Activated naive CD8-positive, alpha-beta T cell treated with anti-CD3 and anti-CD28 coated beads, Interleukin-2, amount 10 ng/mL, durations not matched to agents 7 days and 5 days (primary cell): ENCODE measurements around the gene TDRD10. TPM values are rescaled to one million over a fixed set of nuclear protein-coding genes. Genes with fewer than 3 reads are reported as not detected.

Source experiments
- ATAC-seq: fragments of 150-1000 bp; cut with Tn5 transposase; one replicate; pipeline ENCODE4 v1.10.0; 2021; ENCODE audit warnings: low read depth, moderate library complexity
- POLR2A ChIA-PET: fragments of 350-600 bp; sonication (Branson Sonifier 250); formaldehyde crosslinking; loops from one replicate; lab custom pipeline; 2021; ENCODE audit warnings: antibody characterized with exemption; lab: Charles Lee
- DNase-seq: peaks from one replicate; pipeline ENCODE4 v3.0.0; 2021
- H3K27ac Mint-ChIP-seq: one replicate; pipeline ENCODE4 v1.8.0; 2022; ENCODE audit warnings: mild to moderate bottlenecking, mixed read lengths
- H3K27me3 Mint-ChIP-seq: one replicate; pipeline ENCODE4 v1.8.0; 2022; ENCODE audit warnings: mild to moderate bottlenecking, moderate library complexity, mixed read lengths
- H3K36me3 Mint-ChIP-seq: one replicate; pipeline ENCODE4 v1.8.0; 2021; ENCODE audit warnings: mild to moderate bottlenecking, mixed read lengths
- H3K4me1 Mint-ChIP-seq: one replicate; pipeline ENCODE4 v1.8.0; 2021; ENCODE audit warnings: mixed read lengths
- H3K4me3 Mint-ChIP-seq: one replicate; pipeline ENCODE4 v1.8.0; 2022; ENCODE audit warnings: mild to moderate bottlenecking, moderate library complexity, mixed read lengths
- H3K9me3 Mint-ChIP-seq: one replicate; pipeline ENCODE4 v1.8.0; 2021; ENCODE audit warnings: mixed read lengths
- total RNA-seq, 2 experiments: library from RNA; stranded (reverse); gene quantifications; one replicate each; pipeline ENCODE4 v1.2.3, GENCODE V29; 2021

The TDRD10 gene
- total RNA-seq, 2 experiments from 2014 or later: not detected

GRCh38 chr1:154557248-154557938 is 55.4 kb downstream of the TDRD10 start:
- Mint-ChIP-seq H3K9me3 (no peaks in the 10 kb centered on the region), H3K36me3 (peaks cover 15% of the 10 kb centered on the region), H3K27ac (peak overlapping the region; percentile 91), H3K27me3 (no peaks in the 10 kb centered on the region), H3K4me1 (peaks cover 36% of the 10 kb centered on the region), H3K4me3 (peak overlapping the region; percentile 91)
- ATAC-seq (no peak), DNase-seq (no peak)
- POLR2A ChIA-PET: interaction anchor here (1.0 to 1.7 kb wide), 4 partner anchors 51 to 426 kb away, joined by 3 to 4 read pairs (median 3); partner anchors contain the start of genes ADAR, FLAD1 and PMVK

DNA sequence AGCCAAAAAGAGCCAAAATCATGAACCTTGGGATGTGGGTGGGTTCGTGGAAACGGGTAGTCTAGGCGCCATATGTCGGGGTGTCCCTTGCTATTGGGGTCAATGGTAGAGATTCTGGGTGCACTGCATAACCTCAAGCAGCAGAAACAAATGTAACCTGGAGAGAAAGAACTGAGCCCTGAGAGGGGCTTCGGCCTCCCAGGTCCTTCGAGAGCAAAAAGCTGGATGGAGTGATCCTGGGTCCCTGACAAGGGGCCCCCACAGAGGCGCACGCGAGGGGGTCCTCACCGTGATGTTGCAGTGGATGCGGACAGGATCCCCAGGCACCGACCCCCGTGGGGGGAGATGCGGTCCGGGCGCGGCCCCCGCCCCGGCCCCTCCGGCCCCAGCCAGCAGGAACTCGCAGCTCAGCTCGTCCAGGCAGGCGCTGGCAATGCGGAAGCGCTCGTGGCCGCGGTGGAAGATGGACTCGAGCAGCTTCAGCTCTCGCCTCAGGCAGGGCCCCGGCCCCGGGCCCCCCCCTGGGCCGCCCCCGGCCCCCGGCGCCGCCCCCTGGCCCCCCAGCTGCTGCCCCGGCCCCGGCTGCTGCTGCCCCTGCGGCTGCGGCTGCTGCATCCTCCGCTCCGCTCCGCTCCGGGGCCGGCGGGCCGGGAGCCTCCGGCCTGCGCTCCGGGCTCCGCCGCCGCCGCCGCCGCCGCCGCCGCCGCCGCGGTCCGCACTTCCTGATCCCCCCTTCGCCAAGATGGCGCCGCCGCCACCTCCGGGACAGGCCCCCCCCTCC is 56.1 kb downstream of the TDRD10 start, which contains the start of gene UBE2Q1:
Gene UBE2Q1 (minus strand): TSS at position 724 of the 781 bp plus-strand sequence. CDS start 109 bp downstream, at position 615.
- peaks cover 10% of the 10 kb centered on the region for H3K36me3 Mint-ChIP-seq
- H3K9me3 Mint-ChIP-seq: no peaks in the 10 kb centered on the region
- no peaks in the 10 kb centered on the region for H3K27me3 Mint-ChIP-seq
- DNase-seq: peak; percentile 63
- ATAC-seq: no peak
- peak within 1 kb of the TSS; percentile 96 for H3K27ac Mint-ChIP-seq
- H3K4me1 Mint-ChIP-seq: peaks cover 36% of the 10 kb centered on the region
- H3K4me3 Mint-ChIP-seq: peak within 1 kb of the TSS; percentile 93
- POLR2A ChIA-PET: interaction anchor here (1.0 to 1.7 kb wide), 4 partner anchors 50 to 425 kb away, joined by 3 to 4 read pairs (median 3); partner anchors contain the start of genes ADAR, FLAD1 and PMVK

- POLR2A ChIA-PET: interaction anchor here (0.6 to 1.7 kb wide), 10 partner anchors 20 to 424 kb away, joined by 3 to 11 read pairs (median 3); partner anchors contain the start of genes ADAR, FLAD1 and PMVK
Measured at GRCh38 chr1:154558720-154559465, 56.9 kb downstream of the TDRD10 start.

DNA sequence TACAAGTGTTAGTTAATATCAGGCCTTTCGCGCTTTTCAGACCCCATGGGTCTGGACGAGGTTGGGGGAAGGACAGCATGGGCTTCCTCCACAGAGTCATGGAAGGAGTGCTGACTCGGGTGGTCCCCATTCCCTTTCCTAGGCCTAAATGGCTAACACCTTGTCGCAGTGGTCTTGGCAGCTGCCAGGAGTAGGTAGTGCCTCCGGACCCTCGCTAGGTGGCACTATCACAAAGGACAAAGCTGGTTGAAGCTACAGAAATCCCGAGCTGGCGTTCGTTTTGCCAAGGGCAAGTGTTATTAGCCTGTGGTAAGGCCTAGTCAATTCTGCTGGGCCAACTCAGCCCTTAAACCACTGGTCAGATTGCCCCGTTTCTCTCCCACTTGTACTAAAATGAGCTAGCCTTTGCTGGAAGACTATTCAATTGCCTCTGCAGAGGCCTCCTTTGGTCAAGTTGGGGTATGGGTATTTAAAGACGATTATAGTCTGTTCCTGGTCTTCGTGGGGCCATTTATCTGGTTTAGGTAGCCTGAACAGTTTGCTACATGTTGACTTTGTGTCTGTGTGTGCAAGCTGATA is 57.5 kb downstream of the TDRD10 start:
- Mint-ChIP-seq H3K27me3 (no peaks in the 10 kb centered on the region), H3K36me3 (peaks cover 6% of the 10 kb centered on the region), H3K27ac (peak overlapping the region; percentile 96), H3K9me3 (no peaks in the 10 kb centered on the region), H3K4me3 (peak overlapping the region; percentile 93), H3K4me1 (peaks cover 36% of the 10 kb centered on the region)
- ATAC-seq (peak; percentile 20), DNase-seq (peak; percentile 75)
- POLR2A ChIA-PET: interaction anchor here (0.6 to 1.6 kb wide), 7 partner anchors 19 to 384 kb away, joined by 3 to 11 read pairs (median 3); partner anchors contain the start of gene PMVK

More at GRCh38 chr1:154558720-154559465, 56.9 kb downstream of the TDRD10 start:
- Mint-ChIP-seq H3K27ac (peak overlapping the region; percentile 96), H3K36me3 (peaks cover 7% of the 10 kb centered on the region), H3K4me1 (peaks cover 36% of the 10 kb centered on the region), H3K9me3 (no peaks in the 10 kb centered on the region), H3K4me3 (peak overlapping the region; percentile 93), H3K27me3 (no peaks in the 10 kb centered on the region)
- DNase-seq (peak; percentile 98), ATAC-seq (peak; percentile 95)

DNA sequence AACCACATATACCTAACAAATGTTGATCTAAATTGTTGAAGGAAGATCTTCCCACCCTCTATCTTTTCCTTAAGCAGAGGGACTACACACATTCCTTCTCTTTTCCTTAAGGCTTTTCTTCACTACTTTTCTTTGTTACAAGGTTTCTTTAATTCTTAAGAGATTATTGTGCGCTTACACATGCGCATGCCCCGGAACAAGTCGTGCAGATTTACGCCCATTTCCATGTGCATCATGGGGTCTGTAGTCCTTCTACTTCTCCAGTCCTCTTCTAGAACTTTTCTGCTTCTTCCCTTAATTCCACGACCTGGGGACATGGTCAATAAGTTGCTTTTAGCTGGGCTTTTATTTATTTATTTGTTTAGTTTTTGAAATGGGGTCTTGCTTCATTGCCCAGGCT is 63.9 kb downstream of the TDRD10 start:
- no peaks in the 10 kb centered on the region for H3K9me3 Mint-ChIP-seq
- H3K27ac Mint-ChIP-seq: no peak overlapping the region
- ATAC-seq (no peak), DNase-seq (no peak)
- H3K27me3 Mint-ChIP-seq: peaks cover 27% of the 10 kb centered on the region
- POLR2A ChIA-PET: no interaction called here
- H3K4me3 Mint-ChIP-seq: no peak overlapping the region
- no peaks in the 10 kb centered on the region for H3K36me3 Mint-ChIP-seq
- peaks cover 5% of the 10 kb centered on the region for H3K4me1 Mint-ChIP-seq

- H3K27ac Mint-ChIP-seq: no peak within 1 kb of the TSS
Measured at GRCh38 chr1:154567386-154568156, 65.6 kb downstream of the TDRD10 start, which contains the start of gene CHRNB2. CHRNB2 (plus strand) TSS chr1:154567778; CDS start chr1:154568045, 267 bp downstream.

DNA sequence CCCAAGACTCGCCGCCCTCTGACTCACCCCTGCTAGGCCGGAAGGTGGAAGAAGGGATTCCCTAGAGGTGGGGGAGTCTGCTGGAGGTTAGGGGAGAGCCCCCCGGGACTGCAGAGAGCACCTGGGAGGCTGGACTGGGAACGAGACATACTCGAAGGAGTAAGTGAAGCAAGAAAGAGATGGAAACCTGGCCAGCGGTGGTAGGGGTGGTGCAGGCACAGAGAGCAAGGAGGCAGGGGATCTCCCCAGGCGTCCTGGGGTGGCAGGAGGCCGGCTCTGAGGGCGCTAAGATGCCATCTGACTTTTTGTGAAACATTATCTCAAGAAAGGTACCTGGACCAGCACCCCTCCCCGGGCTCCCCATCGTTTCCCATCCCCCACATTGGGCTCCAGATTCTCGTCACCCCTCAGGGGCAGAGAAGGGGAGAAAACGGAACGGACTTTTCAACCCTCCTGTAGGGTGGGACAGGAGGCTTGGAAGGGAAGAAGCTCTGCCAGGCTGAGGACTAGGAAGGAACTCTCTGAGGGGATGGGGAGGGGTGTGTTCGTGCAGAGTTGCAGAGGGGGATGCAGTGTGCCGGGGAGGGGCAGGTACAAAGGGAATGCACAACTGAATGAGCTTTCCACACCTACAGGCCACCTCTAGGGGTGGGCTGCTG is 66.3 kb downstream of the TDRD10 start:
- Mint-ChIP-seq H3K36me3 (no peaks in the 10 kb centered on the region), H3K27me3 (peaks cover 27% of the 10 kb centered on the region), H3K4me3 (peak overlapping the region; percentile 21), H3K27ac (no peak overlapping the region), H3K9me3 (no peaks in the 10 kb centered on the region), H3K4me1 (peaks cover 5% of the 10 kb centered on the region)
- ATAC-seq (no peak), DNase-seq (no peak)
- POLR2A ChIA-PET: interaction anchor here (1.0 to 1.9 kb wide), 5 partner anchors 8 to 59 kb away, joined by 3 to 5 read pairs (median 3); no protein-coding TSS in a partner anchor

More at GRCh38 chr1:154567386-154568156, 65.6 kb downstream of the TDRD10 start, which contains the start of gene CHRNB2:
- H3K36me3 Mint-ChIP-seq: no peaks in the 10 kb centered on the region
- POLR2A ChIA-PET: interaction anchor here (1.0 to 1.9 kb wide), 4 partner anchors 9 to 59 kb away, joined by 3 to 5 read pairs (median 4); no protein-coding TSS in a partner anchor
- H3K4me3 Mint-ChIP-seq: peak within 1 kb of the TSS; percentile 47
- H3K4me1 Mint-ChIP-seq: peaks cover 5% of the 10 kb centered on the region
- H3K27me3 Mint-ChIP-seq: peaks cover 27% of the 10 kb centered on the region
- H3K9me3 Mint-ChIP-seq: no peaks in the 10 kb centered on the region
- ATAC-seq (peak; percentile 97), DNase-seq (peak; percentile 90)

DNA sequence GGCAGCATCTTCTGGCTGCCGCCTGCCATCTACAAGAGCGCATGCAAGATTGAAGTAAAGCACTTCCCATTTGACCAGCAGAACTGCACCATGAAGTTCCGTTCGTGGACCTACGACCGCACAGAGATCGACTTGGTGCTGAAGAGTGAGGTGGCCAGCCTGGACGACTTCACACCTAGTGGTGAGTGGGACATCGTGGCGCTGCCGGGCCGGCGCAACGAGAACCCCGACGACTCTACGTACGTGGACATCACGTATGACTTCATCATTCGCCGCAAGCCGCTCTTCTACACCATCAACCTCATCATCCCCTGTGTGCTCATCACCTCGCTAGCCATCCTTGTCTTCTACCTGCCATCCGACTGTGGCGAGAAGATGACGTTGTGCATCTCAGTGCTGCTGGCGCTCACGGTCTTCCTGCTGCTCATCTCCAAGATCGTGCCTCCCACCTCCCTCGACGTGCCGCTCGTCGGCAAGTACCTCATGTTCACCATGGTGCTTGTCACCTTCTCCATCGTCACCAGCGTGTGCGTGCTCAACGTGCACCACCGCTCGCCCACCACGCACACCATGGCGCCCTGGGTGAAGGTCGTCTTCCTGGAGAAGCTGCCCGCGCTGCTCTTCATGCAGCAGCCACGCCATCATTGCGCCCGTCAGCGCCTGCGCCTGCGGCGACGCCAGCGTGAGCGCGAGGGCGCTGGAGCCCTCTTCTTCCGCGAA is 69.4 kb downstream of the TDRD10 start:
- H3K4me3 Mint-ChIP-seq: no peak overlapping the region
- H3K9me3 Mint-ChIP-seq: no peaks in the 10 kb centered on the region
- H3K36me3 Mint-ChIP-seq: peaks cover 3% of the 10 kb centered on the region
- no peak overlapping the region for H3K27ac Mint-ChIP-seq
- POLR2A ChIA-PET: no interaction called here
- DNase-seq (no peak), ATAC-seq (no peak)
- H3K4me1 Mint-ChIP-seq: peaks cover 7% of the 10 kb centered on the region
- peaks cover 23% of the 10 kb centered on the region for H3K27me3 Mint-ChIP-seq

DNA sequence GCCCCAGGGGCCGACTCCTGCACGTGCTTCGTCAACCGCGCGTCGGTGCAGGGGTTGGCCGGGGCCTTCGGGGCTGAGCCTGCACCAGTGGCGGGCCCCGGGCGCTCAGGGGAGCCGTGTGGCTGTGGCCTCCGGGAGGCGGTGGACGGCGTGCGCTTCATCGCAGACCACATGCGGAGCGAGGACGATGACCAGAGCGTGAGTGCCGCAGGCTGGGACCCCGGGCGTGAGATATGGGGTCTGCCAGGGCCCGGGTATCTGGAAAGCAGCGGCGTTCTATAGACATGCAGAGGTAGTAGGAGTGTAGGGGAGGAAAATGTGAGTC is 69.9 kb downstream of the TDRD10 start:
- no peaks in the 10 kb centered on the region for H3K9me3 Mint-ChIP-seq
- DNase-seq: no peak

GRCh38 chr1:154572468-154573167 is 70.6 kb downstream of the TDRD10 start:
- Mint-ChIP-seq H3K4me3 (no peak overlapping the region), H3K36me3 (peaks cover 3% of the 10 kb centered on the region), H3K9me3 (no peaks in the 10 kb centered on the region), H3K27me3 (peaks cover 13% of the 10 kb centered on the region), H3K27ac (no peak overlapping the region), H3K4me1 (peaks cover 5% of the 10 kb centered on the region)
- POLR2A ChIA-PET: interaction anchor here (0.6 kb wide), 1 partner anchor 17 kb away, joined by 3 read pairs; no protein-coding TSS in a partner anchor
- ATAC-seq (no peak), DNase-seq (no peak)

More for the DNA sequence above, 69.9 kb downstream of the TDRD10 start:
- no peak overlapping the region for H3K4me3 Mint-ChIP-seq
- POLR2A ChIA-PET: no interaction called here
- no peak overlapping the region for H3K27ac Mint-ChIP-seq
- peaks cover 3% of the 10 kb centered on the region for H3K36me3 Mint-ChIP-seq
- ATAC-seq: no peak
- H3K27me3 Mint-ChIP-seq: peaks cover 19% of the 10 kb centered on the region
- peaks cover 7% of the 10 kb centered on the region for H3K4me1 Mint-ChIP-seq
